ENCODE measurements around the gene KIAA1328. TPM values are rescaled to one million over a fixed set of nuclear protein-coding genes. Genes with fewer than 3 reads are reported as not detected.

The KIAA1328 gene
- total and polyA plus RNA-seq, 9 of the 15 experiments (the other 6 are each of a cell fraction or from before 2014, with no cell fraction given) = 4.0 to 8.6 (median 7.4) TPM

GRCh38 chr18:37218022-37218590 lies 389.2 kb downstream of the KIAA1328 start (continued):
- no peak for TF ChIP-seq PBX2 (CRISPR knock-in tag; IDR thresholded peaks at IDR 0.05; ENCODE audit: low read depth)
- TF ChIP-seq PBX2 (tag; conservative IDR thresholded peaks at IDR 0.05; ENCODE audit: low read depth) = no peak
- no peak for TF ChIP-seq CBFA2T3 (IDR thresholded peaks at IDR 0.05)
- no peak for TF ChIP-seq SIN3B (IDR thresholded peaks at IDR 0.05; ENCODE audit: low read depth)
- no peak for TF ChIP-seq ZNF398 (CRISPR knock-in tag; IDR thresholded peaks at IDR 0.05)
- TF ChIP-seq RBM39 (optimal IDR thresholded peaks at IDR 0.05; ENCODE audit: low read depth, low read length) = no peak
- TF ChIP-seq ZNF584 (CRISPR knock-in tag; IDR thresholded peaks at IDR 0.05; ENCODE audit: low read depth) = no peak
- no peak for TF ChIP-seq TGIF2 (CRISPR knock-in tag; IDR thresholded peaks at IDR 0.05)
- TF ChIP-seq NFATC3 (IDR thresholded peaks at IDR 0.05) = no peak

Data from K562 (cell line).